GM18870 (cell line): Measurements from ENCODE around the gene BAIAP3.

Source experiments
- ATAC-seq: cut with Tn5 transposase; IDR thresholded peaks from one replicate; pipeline ENCODE4 v1.9.1; 2021; ENCODE audit warnings: moderate library complexity; ENCODE audit not compliant: unreplicated experiment

BAIAP3 gene

GRCh38 chr16:1299868-1300203, 33.6 kb upstream of the BAIAP3 start:
- no peak for ATAC-seq

- no peak for ATAC-seq
These were observed 32.6 kb upstream of the BAIAP3 start for GRCh38 chr16:1300664-1301476.

- ATAC-seq = no peak
These were observed 31.9 kb upstream of the BAIAP3 start for GRCh38 chr16:1301562-1301961.

GRCh38 chr16:1305823-1306222, 27.6 kb upstream of the BAIAP3 start:
- no peak for ATAC-seq

GRCh38 chr16:1306334-1306733, 27.1 kb upstream of the BAIAP3 start:
- no peak for ATAC-seq

GRCh38 chr16:1308036-1308976, 25.1 kb upstream of the BAIAP3 start:
- ATAC-seq = no peak

- ATAC-seq = peak; percentile 70
These were observed 24.2 kb upstream of the BAIAP3 start, which contains the start of gene UBE2I for GRCh38 chr16:1308977-1309885. TSS of gene UBE2I (plus strand) at chr16:1309636. CDS start at chr16:1314031, 4,395 bp downstream.

GRCh38 chr16:1309888-1310831, 23.3 kb upstream of the BAIAP3 start:
- ATAC-seq = no peak

GRCh38 chr16:1310832-1311200, 22.6 kb upstream of the BAIAP3 start:
- no peak for ATAC-seq

GRCh38 chr16:1311212-1311737, 22.2 kb upstream of the BAIAP3 start:
- ATAC-seq = no peak

GRCh38 chr16:1311738-1312466, 21.5 kb upstream of the BAIAP3 start:
- ATAC-seq = no peak

- no peak for ATAC-seq
These were observed 21.0 kb upstream of the BAIAP3 start for GRCh38 chr16:1312467-1312816.

- no peak for ATAC-seq
These were observed 20.5 kb upstream of the BAIAP3 start for GRCh38 chr16:1312903-1313302.

GRCh38 chr16:1313721-1314369, 19.6 kb upstream of the BAIAP3 start:
- no peak for ATAC-seq

GRCh38 chr16:1314399-1315068, 18.9 kb upstream of the BAIAP3 start:
- no peak for ATAC-seq

GRCh38 chr16:1315081-1316032, 18.1 kb upstream of the BAIAP3 start:
- ATAC-seq = no peak

- ATAC-seq = no peak
These were observed 17.4 kb upstream of the BAIAP3 start for GRCh38 chr16:1316033-1316405.
